ENCODE data around the gene SEC16A. TPM values are rescaled to one million over a fixed set of nuclear protein-coding genes. Genes with fewer than 3 reads are reported as not detected.

Gene SEC16A
- total and polyA plus RNA-seq, 2 donors from 2014 or later = 37.0 to 67.1 TPM

GRCh38 chr9:136497916-136498695 lies 15.3 kb upstream of the SEC16A start:
- H3K36me3 ChIP-seq (ENCODE audit: control insufficient read depth in 2 of 3, insufficient read depth in 3 of 3, low read length in 3 of 3) = peaks cover 0 to 25% (median 9%) of the 10 kb centered on the region in 3 donors
- no peak for DNase-seq

DNA sequence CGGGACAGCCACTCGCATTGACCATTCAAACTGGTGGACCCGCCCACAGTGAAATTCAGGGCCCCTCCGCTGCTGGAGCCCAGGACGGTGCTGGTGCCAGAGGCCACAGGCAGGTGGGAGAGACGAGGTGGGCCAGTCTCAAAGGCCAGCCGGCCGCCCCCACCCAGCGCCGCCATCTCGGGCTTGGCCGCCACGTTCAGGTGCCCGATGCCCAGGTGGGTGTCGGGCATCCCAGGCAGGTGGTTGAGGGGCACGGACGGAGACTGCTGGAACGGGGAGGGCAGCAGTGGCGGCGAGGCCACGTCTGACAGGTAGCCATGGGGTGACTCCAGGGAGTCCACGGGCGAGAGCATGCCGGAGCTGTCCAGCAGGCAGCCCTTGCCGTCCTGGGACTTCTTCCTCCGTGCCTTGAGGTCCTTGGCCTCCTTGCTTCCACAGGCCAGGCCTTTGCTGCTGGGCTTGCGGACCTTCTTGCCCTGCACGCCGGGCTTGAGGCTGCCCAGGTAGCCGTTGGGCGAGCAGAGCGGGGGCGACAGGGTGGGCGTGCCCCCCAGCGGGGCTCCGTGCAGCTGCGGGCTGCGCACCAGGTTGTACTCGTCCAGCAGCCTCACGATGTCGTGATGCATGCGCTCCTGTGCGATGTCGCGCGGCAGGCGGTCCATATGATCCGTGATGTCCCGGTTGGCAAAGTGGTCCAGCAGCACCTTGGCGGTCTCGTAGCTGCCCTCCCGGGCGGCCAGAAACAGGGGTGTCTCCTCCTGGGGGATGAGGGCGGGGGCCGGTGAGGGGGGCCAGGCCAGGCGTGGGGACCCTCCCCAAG lies 14.2 kb upstream of the SEC16A start:
- Histone ChIP-seq H3K4me1 (ENCODE audit: control insufficient read depth in 2 of 3, insufficient read depth in 2 of 3, low read depth in 1 of 3, low read length in 3 of 3) (peaks cover 0 to 3% (median 0%) of the 10 kb centered on the region in 3 donors), H3K4me3 (ENCODE audit: low read length in 3 of 3) (no peak overlapping the region), H3K36me3 (ENCODE audit: control insufficient read depth in 2 of 3, insufficient read depth in 3 of 3, low read length in 3 of 3) (peaks cover 0 to 25% (median 9%) of the 10 kb centered on the region in 3 donors), H3K27ac (ENCODE audit: low read depth in 2 of 2, low read length in 2 of 2) (no peak overlapping the region), H3K9ac (ENCODE audit: low read length in 3 of 3) (no peak overlapping the region), H3K27me3 (ENCODE audit: control insufficient read depth, insufficient read depth, low read length) (no peaks in the 10 kb centered on the region), H3K9me3 (ENCODE audit: control insufficient read depth in 2 of 3, insufficient read depth in 1 of 3, low read length in 3 of 3) (no peaks in the 10 kb centered on the region)
- intact Hi-C loops (cut with DNase I) = no loop called here
- DNase-seq (no peak), FAIRE-seq (no peak)
- TF ChIP-seq CTCF (IDR thresholded peaks at IDR 0.05; ENCODE audit: borderline replicate concordance, extremely low read depth, insufficient read depth) = no peak

More at GRCh38 chr9:136497916-136498695, 15.3 kb upstream of the SEC16A start:
- H3K4me3 ChIP-seq (ENCODE audit: low read length in 3 of 3) = no peak overlapping the region
- no peak for FAIRE-seq
- no peaks in the 10 kb centered on the region for H3K9me3 ChIP-seq (ENCODE audit: control insufficient read depth in 2 of 3, insufficient read depth in 1 of 3, low read length in 3 of 3)
- H3K27ac ChIP-seq (ENCODE audit: low read depth in 2 of 2, low read length in 2 of 2) = no peak overlapping the region
- H3K27me3 ChIP-seq (ENCODE audit: control insufficient read depth, insufficient read depth, low read length) = no peaks in the 10 kb centered on the region
- H3K4me1 ChIP-seq (ENCODE audit: control insufficient read depth in 2 of 3, insufficient read depth in 2 of 3, low read depth in 1 of 3, low read length in 3 of 3) = no peaks in the 10 kb centered on the region
- intact Hi-C loops (cut with DNase I) = no loop called here
- H3K9ac ChIP-seq (ENCODE audit: low read length in 3 of 3) = no peak overlapping the region
- no peak for TF ChIP-seq CTCF (IDR thresholded peaks at IDR 0.05; ENCODE audit: borderline replicate concordance, extremely low read depth, insufficient read depth)

DNA sequence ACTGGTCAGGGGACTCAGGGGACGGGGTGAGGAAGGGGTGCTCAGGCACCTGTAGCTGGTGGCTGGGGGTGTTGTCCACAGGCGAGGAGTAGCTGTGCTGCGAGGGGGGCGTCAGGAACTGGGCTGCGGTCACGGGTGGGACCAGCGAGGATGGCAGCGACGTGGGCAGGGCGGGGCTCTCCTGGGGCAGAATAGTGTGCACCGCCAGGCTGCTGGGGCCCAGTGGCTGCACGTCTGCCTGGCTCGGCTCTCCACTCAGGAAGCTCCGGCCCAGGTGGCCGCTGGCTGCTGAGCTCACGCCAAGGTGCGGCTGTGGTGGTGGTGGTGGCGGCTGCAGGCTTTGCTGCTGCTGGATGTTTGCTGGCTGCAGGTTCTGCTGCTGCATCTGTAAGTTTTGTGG lies 13.3 kb upstream of the SEC16A start:
- no peak overlapping the region for H3K27ac ChIP-seq (ENCODE audit: low read depth in 2 of 2, low read length in 2 of 2)
- H3K4me1 ChIP-seq (ENCODE audit: control insufficient read depth in 2 of 3, insufficient read depth in 2 of 3, low read depth in 1 of 3, low read length in 3 of 3) = peaks cover 0 to 3% (median 0%) of the 10 kb centered on the region in 3 donors
- no peak overlapping the region for H3K4me3 ChIP-seq (ENCODE audit: low read length in 3 of 3)
- DNase-seq (no peak), FAIRE-seq (no peak)
- no peaks in the 10 kb centered on the region for H3K27me3 ChIP-seq (ENCODE audit: control insufficient read depth, insufficient read depth, low read length)
- intact Hi-C loops (cut with DNase I) = no loop called here
- no peak overlapping the region for H3K9ac ChIP-seq (ENCODE audit: low read length in 3 of 3)
- peaks cover 0 to 25% (median 9%) of the 10 kb centered on the region in 3 donors for H3K36me3 ChIP-seq (ENCODE audit: control insufficient read depth in 2 of 3, insufficient read depth in 3 of 3, low read length in 3 of 3)
- no peaks in the 10 kb centered on the region for H3K9me3 ChIP-seq (ENCODE audit: control insufficient read depth in 2 of 3, insufficient read depth in 1 of 3, low read length in 3 of 3)
- no peak for TF ChIP-seq CTCF (IDR thresholded peaks at IDR 0.05; ENCODE audit: borderline replicate concordance, extremely low read depth, insufficient read depth)
